Measurements from ENCODE around the gene IFIT5. TPM values are rescaled to one million over a fixed set of nuclear protein-coding genes. Genes with fewer than 3 reads are reported as not detected.
"Not testable (repeated sequence)": the region's sequence is repeated elsewhere in the genome, so short reads cannot be mapped to it uniquely, and the experiment has no call there.

The IFIT5 gene
- total RNA-seq, 4 donors from 2014 or later = 6.1 to 10.3 (median 7.3) TPM

DNA sequence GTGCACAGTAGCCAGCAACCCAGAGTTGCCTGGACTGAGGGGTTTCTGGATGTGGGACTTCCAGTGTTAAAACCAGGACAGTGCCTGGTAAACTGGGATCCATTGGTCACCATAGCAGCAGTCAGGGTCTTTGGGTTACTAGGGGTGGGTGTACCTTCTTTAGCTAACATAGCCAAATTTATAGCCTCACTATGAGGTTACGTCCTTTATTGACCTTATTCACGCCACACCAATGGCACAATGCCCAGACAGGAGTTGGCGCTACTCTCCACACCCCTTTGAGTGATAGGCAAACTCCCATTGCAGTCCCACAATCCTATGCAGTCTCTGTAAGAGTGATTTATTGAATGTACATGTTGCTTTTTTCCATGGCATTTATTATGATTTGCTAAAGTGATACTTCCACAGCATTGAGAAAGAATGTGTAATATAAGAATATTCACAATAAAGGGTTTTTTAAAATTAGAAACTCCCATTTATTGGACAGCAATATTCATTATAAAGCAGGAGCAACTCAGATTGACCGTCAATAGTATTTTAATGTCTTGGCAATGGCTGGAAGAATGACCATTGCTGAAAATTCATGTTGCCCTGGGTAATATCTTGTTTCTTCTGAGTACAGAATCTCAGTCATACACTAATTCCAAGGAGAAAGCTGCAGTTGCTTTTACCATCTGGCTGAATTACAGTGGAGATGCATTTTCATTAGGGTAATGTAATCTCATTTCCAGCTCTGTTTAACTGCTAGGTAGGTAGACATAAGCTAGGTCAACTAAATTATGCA is 26.1 kb downstream of the IFIT5 start:
- intact Hi-C loops (cut with DNase I; ENCODE audit: low total_unique reads) = no loop called here
- no peak for TF ChIP-seq POLR2A (IDR thresholded peaks at IDR 0.05)
- TF ChIP-seq, protein P1, sequence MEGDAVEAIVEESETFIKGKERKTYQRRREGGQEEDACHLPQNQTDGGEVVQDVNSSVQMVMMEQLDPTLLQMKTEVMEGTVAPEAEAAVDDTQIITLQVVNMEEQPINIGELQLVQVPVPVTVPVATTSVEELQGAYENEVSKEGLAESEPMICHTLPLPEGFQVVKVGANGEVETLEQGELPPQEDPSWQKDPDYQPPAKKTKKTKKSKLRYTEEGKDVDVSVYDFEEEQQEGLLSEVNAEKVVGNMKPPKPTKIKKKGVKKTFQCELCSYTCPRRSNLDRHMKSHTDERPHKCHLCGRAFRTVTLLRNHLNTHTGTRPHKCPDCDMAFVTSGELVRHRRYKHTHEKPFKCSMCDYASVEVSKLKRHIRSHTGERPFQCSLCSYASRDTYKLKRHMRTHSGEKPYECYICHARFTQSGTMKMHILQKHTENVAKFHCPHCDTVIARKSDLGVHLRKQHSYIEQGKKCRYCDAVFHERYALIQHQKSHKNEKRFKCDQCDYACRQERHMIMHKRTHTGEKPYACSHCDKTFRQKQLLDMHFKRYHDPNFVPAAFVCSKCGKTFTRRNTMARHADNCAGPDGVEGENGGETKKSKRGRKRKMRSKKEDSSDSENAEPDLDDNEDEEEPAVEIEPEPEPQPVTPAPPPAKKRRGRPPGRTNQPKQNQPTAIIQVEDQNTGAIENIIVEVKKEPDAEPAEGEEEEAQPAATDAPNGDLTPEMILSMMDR (IDR thresholded peaks at IDR 0.05) = no peak
- DNase-seq (ENCODE audit: low spot score in 2 of 2) = no peak
- H3K4me3 ChIP-seq (ENCODE audit: low read depth, poor library complexity, severe bottlenecking) = no peak overlapping the region
- 43 to 84% methylated on average over 4 of the region's 4 CpGs for WGBS, 2 donors

DNA sequence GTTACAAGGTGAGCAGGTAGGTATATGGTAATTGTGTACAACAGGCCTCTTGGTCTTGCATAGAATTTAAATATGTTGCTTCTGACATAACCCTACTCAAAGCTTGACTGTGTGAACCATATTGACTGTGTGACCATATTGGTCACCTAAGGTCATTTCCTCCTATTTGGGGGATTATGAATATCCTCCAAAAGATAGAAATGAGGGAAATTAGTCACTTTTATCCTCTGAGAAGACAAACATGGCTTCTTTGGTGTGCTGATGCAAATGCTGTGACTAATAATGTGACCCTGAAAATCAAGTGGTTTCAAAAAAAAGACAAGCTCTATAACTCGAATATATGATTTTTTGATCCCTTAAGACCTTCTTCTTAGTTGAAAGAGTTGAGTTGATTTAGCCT is 27.9 kb downstream of the IFIT5 start:
- no peak for TF ChIP-seq POLR2A (IDR thresholded peaks at IDR 0.05)
- TF ChIP-seq, protein P1 (IDR thresholded peaks at IDR 0.05) = no peak
- DNase-seq (ENCODE audit: low spot score in 2 of 2) = no peak
- intact Hi-C loops (cut with DNase I; ENCODE audit: low total_unique reads) = no loop called here
- 73 to 85% methylated on average over 1 of the region's 1 CpG for WGBS, 2 donors
- no peak overlapping the region for H3K4me3 ChIP-seq (ENCODE audit: low read depth, poor library complexity, severe bottlenecking)

DNA sequence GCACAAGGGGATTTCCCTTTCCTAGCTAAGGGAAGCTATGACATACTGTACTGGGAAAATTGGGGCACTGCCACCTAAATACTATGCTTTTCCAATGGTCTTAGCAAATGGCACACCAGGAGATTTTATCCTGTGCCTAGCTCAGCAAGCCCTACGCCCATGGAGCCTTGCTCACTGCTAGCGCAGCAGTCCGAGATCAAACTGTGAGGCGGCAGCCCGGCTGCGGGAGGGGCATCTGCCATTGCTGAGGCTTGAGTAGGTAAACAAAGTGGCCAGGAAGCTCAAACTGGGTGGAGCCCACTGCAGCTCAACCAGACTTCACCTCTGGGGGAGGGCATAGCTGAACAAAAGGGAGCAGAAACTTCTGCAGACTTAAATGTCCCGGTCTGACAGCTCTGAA is 30.5 kb downstream of the IFIT5 start:
- 97 to 100% methylated on average over 7 of the region's 7 CpGs for WGBS, 2 donors
- intact Hi-C loops (cut with DNase I; ENCODE audit: low total_unique reads); DNase-seq (ENCODE audit: low spot score in 2 of 2); H3K4me3 ChIP-seq (ENCODE audit: low read depth, poor library complexity, severe bottlenecking): not testable (repeated sequence)

DNA sequence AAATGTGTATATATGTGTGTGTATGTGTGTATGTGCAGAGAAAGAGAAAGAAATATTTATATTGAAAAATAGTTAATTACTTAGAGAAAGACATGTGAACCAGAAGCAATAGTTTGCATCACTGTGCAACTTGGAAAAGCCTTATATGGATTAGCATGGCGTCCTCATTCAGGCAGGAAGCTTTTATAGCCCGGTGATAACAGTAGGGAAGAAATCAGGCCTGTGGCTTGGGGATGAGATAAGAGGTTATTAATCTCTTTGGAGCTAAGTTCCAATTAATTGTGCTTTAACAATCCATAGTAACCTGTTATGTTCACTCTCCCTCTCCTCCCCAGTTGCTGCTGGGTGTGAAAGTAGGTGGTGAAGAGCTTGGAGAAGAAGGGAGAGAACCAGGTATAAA is 36.5 kb downstream of the IFIT5 start:
- TF ChIP-seq POLR2A (IDR thresholded peaks at IDR 0.05) = no peak
- TF ChIP-seq, protein P1 (IDR thresholded peaks at IDR 0.05) = no peak
- intact Hi-C loops (cut with DNase I; ENCODE audit: low total_unique reads) = no loop called here
- 89% methylated on average over 2 of the region's 2 CpGs for WGBS, 2 donors

DNA sequence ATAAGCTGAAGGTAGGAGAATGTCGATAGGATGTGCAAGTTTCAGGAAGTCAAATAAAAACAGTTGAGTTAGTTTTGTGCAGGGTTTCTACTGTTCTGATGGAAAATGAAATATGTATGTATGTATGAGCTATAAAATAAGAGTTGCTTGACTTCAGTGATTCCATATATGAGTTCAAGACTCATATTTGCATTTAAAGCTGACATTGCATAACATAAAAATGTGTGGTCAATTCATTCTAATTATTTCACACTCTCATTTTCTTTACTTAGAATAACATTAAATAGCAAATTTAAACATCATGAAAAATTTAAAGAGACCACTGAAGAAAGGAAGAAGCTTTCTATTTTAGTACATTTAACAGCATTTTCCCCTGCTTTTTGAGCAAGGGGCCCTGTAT is 37.8 kb downstream of the IFIT5 start:
- no peak overlapping the region for H3K4me3 ChIP-seq (ENCODE audit: low read depth, poor library complexity, severe bottlenecking)
- no peak for DNase-seq (ENCODE audit: low spot score in 2 of 2)
- no peak for TF ChIP-seq POLR2A (IDR thresholded peaks at IDR 0.05)
- TF ChIP-seq, protein P1 (IDR thresholded peaks at IDR 0.05) = no peak
- intact Hi-C loops (cut with DNase I; ENCODE audit: low total_unique reads) = no loop called here
- WGBS, 2 donors = 26 to 54% methylated on average over 1 of the region's 1 CpG

More for the DNA sequence above, 36.5 kb downstream of the IFIT5 start:
- no peak for DNase-seq (ENCODE audit: low spot score in 2 of 2)
- H3K4me3 ChIP-seq (ENCODE audit: low read depth, poor library complexity, severe bottlenecking) = no peak overlapping the region

DNA sequence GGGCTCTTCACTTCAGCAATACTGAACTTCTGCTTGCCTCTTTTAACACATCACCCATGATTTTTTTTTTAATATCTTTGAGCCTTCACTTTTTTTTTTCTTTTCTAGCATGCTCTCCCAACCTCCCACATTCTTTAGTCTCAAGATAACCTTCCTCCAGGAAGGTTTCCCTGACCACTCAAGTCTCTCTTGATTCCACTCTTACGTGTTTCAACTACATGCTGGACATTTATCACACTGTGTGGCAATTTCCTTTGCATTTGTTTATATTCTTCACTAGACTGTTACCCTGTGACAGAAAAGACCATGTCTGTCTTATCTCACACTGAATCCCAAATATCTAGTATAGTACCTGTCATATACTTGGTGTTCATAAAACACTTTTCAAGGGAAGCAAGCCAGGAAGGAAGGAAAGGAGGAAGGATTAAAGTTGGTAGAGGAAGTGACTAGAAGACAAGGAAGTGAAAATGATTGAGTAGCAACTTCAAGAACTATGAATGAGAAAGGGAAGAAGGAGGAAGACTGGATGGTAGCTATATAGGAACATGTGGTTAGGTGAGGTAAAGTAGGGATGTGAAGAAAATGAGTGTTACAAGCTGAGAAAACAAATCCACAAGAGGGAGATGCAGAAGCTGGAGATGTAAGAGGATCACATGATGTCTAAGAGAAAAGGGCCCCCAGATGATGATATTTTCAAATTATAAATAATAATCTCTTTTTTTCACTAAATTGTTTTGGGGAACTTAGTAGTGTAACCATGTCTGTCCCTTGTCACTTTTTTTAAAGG is 40.4 kb downstream of the IFIT5 start:
- DNase-seq (ENCODE audit: low spot score in 2 of 2) = no peak
- H3K4me3 ChIP-seq (ENCODE audit: low read depth, poor library complexity, severe bottlenecking) = no peak overlapping the region
- no peak for TF ChIP-seq POLR2A (IDR thresholded peaks at IDR 0.05)
- TF ChIP-seq, protein P1 (IDR thresholded peaks at IDR 0.05) = no peak
- intact Hi-C loops (cut with DNase I; ENCODE audit: low total_unique reads) = no loop called here
- WGBS, 2 donors = 78 to 97% methylated on average over 1 of the region's 1 CpG
